GM13977 (cell line): ENCODE measurements around the gene SEMA4D.

Source experiments
- DNase-seq: peaks from one replicate; pipeline ENCODE4 v3.0.0; 2012; ENCODE audit warnings: low spot score
- in situ Hi-C: fragments of 300-500 bp; cut with MboI; formaldehyde crosslinking; loops from one replicate; pipeline ENCODE4 v1.12.0; 2022; ENCODE audit warnings: low sequenced_read_pairs, low pct_unique_long_range_greater_than_20kb, mixed read lengths, inconsistent platforms; ENCODE audit not compliant: unreplicated experiment
- TF ChIP-seq, protein P1 (sequence below): IDR thresholded peaks from 2 replicates; pipeline ENCODE4 v1.5.1; 2012; ENCODE audit warnings: mild to moderate bottlenecking, control low read depth; ENCODE audit not compliant: insufficient read depth; ENCODE audit errors: extremely low read depth, missing control alignments

SEMA4D gene

DNA sequence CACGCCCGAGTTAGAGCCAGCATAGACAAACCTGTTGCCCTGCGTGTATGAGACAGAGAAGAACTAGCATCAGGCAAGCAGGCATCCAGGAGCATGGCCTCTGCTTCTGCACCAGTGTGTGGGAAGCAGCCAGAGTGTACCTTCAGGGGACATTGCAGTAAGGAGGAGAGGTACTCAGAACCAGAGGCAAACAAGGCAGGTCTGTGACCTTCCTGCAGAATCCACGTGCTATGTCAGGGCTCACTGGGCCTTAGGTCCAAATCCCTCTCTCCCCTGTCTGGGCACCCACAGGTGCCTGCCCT, 116.7 kb downstream of the SEMA4D start:
- TF ChIP-seq, protein P1, sequence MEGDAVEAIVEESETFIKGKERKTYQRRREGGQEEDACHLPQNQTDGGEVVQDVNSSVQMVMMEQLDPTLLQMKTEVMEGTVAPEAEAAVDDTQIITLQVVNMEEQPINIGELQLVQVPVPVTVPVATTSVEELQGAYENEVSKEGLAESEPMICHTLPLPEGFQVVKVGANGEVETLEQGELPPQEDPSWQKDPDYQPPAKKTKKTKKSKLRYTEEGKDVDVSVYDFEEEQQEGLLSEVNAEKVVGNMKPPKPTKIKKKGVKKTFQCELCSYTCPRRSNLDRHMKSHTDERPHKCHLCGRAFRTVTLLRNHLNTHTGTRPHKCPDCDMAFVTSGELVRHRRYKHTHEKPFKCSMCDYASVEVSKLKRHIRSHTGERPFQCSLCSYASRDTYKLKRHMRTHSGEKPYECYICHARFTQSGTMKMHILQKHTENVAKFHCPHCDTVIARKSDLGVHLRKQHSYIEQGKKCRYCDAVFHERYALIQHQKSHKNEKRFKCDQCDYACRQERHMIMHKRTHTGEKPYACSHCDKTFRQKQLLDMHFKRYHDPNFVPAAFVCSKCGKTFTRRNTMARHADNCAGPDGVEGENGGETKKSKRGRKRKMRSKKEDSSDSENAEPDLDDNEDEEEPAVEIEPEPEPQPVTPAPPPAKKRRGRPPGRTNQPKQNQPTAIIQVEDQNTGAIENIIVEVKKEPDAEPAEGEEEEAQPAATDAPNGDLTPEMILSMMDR: no peak
- in situ Hi-C loops: no loop called here
- no peak for DNase-seq

DNA sequence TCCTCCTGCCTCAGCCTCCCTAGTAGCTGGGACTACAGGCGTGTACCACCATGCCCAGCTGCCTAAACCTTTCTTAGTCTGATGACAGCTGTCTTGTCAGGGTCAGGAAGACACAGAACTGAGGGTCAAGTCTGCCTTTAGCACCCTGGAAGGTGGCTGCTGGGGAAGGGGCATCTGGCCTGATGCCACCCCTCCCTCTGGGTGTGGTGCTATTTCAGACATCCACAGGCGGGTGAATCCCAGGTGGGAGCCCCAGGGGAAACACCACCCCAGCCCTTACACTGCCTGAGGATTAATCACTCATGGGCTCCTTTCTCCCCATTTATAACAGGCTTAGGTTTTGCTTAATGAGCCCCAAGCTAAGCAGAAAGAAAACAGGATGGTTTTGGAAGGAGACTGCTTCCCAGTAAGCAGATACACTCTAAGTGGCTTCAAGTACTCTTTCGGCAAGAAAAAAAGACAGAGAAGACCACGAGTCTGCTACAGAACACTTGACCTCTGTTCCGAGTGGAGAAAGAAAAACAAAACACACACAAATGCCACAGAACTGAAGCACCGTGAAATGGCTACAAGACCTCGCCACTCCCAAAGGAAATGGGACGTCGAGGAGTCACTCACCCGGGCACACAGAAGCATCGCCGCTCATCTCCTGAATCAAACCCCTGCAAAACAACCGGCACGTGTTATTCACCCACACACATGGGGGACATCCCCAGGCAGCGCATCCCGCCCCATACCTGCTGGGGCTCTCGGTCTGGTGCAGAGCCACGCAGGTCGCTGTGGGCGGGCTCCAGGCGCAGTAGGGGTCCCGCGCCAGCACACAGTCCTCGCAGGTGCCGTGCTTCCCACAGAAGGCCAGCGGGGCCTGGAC, 117.2 kb downstream of the SEMA4D start:
- in situ Hi-C loops: no loop called here
- no peak for DNase-seq

DNA sequence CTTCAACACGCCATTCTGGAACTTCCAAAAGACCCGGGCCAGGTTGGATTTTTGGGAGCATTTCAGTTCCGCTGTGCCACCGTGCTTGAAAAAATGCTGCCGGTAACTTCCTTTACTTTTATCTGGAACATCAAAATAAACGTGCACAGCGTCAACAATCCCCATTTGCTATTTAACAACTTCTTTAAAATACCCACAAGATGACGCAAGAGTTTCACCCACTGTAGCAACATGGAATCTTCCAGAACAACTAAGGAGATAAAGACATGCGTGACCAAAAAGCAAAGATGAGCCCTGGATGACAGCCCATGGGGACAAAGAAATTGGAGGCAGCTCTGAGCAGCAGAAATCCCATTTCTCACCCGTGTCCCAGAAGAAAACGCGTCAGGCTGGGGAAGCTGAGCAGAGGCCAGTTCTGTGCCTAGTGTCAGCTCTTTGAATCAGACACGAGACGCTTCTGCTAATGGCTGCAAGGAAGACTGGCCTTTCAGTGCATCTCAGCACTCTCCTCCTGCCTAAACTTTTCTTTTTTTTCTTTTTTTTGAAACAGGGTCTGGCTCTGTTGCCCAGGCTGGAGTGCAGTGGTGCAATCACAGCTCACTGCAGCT, 118.3 kb downstream of the SEMA4D start:
- TF ChIP-seq, protein P1: no peak
- in situ Hi-C loops: no loop called here
- DNase-seq: no peak

More for the DNA sequence above, 117.2 kb downstream of the SEMA4D start:
- TF ChIP-seq, protein P1: no peak

DNA sequence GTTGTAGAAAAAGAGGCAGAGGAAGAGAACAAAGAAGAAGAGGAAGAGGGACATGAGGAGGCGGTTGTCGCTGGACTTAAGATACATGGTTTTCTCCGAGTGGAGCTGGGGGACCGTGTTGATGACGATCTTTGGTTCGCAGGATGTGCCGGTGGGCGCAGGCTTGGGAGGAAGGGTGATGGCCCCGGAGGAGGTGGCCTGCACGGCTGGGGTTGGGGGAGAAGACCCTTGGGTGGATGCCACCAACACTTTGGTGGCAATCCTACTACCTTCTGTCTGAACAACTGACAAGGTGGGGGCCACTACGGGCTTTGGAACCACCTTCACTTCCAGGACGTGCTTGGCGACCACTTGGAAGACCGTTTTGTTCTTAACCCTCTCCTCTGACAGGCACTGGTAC, 118.9 kb downstream of the SEMA4D start:
- TF ChIP-seq, protein P1: no peak
- DNase-seq: no peak
- in situ Hi-C loops: no loop called here

DNA sequence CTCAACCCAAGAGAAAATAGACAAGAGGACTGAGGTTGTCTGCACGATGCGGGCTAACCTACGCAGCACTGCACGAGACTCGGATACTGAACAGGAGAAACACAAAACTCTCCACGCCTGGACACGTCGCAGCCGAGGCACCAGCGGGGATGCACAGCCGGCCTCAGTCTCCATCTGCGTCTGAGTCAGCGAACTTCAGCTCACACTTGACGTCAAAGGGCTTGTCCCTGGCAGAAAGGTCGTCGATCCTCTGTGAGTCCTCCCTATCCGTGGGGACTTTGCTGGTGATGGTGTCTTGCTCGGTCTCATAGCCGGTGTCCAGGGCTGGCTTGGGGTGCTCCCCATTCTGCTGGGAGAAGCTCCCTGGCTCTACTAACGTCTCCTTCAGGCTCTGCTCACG, 119.4 kb downstream of the SEMA4D start:
- TF ChIP-seq, protein P1: no peak
- DNase-seq: no peak
- in situ Hi-C loops: no loop called here

DNA sequence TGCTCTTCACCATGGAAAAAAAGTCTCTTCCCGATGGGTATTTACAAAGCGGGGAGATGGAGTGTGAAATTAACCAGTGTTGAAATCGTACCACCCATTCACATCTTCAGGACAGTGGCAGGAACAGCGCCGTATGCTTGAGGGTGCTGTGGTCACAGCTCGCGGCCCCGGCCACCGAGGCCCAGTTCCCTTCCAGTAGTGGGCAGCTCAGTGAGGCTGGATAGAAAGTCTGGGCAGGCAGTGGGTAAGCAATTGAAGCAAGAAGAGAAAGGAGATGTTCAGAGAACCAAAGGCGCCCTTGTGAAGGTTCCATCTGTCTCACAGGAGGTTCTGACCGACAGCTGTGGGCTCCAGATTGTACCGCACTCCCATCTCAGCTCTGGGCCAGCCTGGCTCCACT, 120.5 kb downstream of the SEMA4D start:
- no peak for DNase-seq
- in situ Hi-C loops: no loop called here
- TF ChIP-seq, protein P1: no peak
